H9 (cell line): Measurements from ENCODE around the gene BICD2. TPM values are rescaled to one million over a fixed set of nuclear protein-coding genes. Genes with fewer than 3 reads are reported as not detected.

Experiments
- DNase-seq: peaks from one replicate; pipeline ENCODE4 v3.0.0-alpha.2; 2017
- H2AFZ ChIP-seq: one replicate; pipeline ENCODE4 v1.6.1; 2013; ENCODE audit warnings: mild to moderate bottlenecking, low read length, control low read depth, moderate library complexity
- H2AK5ac ChIP-seq: 2 replicates; pipeline ENCODE4 v1.6.1; 2013; ENCODE audit warnings: low read length, control low read depth, mixed read lengths; ENCODE audit not compliant: insufficient read length
- H2BK120ac ChIP-seq: one replicate; pipeline ENCODE4 v1.6.1; 2013; ENCODE audit warnings: low read depth, mild to moderate bottlenecking, low read length, control low read depth, inconsistent platforms; ENCODE audit not compliant: poor library complexity, severe bottlenecking
- H2BK12ac ChIP-seq: 2 replicates; pipeline ENCODE4 v1.6.1; 2013; ENCODE audit warnings: low read length, control low read depth, mixed read lengths, low read depth; ENCODE audit not compliant: insufficient read length
- H2BK15ac ChIP-seq: 2 replicates; pipeline ENCODE4 v1.6.1; 2013; ENCODE audit warnings: low read depth, low read length, control low read depth
- H2BK20ac ChIP-seq: one replicate; pipeline ENCODE4 v1.6.1; 2013; ENCODE audit warnings: low read depth, mild to moderate bottlenecking, low read length, control low read depth, inconsistent platforms; ENCODE audit not compliant: poor library complexity, severe bottlenecking
- H2BK5ac ChIP-seq: 2 replicates; pipeline ENCODE4 v1.6.1; 2013; ENCODE audit warnings: low read length, control low read depth, mixed read lengths; ENCODE audit not compliant: insufficient read length
- H3K14ac ChIP-seq: 2 replicates; pipeline ENCODE4 v1.6.1; 2013; ENCODE audit warnings: low read length, control low read depth; ENCODE audit not compliant: insufficient read depth
- H3K18ac ChIP-seq: 2 replicates; pipeline ENCODE4 v1.6.1; 2013; ENCODE audit warnings: low read depth, mild to moderate bottlenecking, mixed read lengths, low read length, control low read depth; ENCODE audit not compliant: insufficient read length
- H3K23ac ChIP-seq: 2 replicates; pipeline ENCODE4 v1.6.1; 2013; ENCODE audit warnings: low read length, control low read depth, mixed read lengths, low read depth; ENCODE audit not compliant: insufficient read length
- H3K23me2 ChIP-seq: 2 replicates; pipeline ENCODE4 v1.6.1; 2013; ENCODE audit warnings: low read depth, mild to moderate bottlenecking, mixed read lengths, low read length, control low read depth; ENCODE audit not compliant: insufficient read length, poor library complexity, severe bottlenecking
- H3K27ac ChIP-seq: 2 replicates; pipeline ENCODE4 v1.5.1; 2013; ENCODE audit warnings: low read length, control low read depth, mixed read lengths, low read depth; ENCODE audit not compliant: insufficient read length
- H3K27me3 ChIP-seq: 2 replicates; pipeline ENCODE4 v1.6.1; 2013; ENCODE audit warnings: low read length, control low read depth, inconsistent platforms; ENCODE audit not compliant: insufficient read depth
- H3K4ac ChIP-seq: 2 replicates; pipeline ENCODE4 v1.6.1; 2013; ENCODE audit warnings: low read depth, mild to moderate bottlenecking, control low read depth, inconsistent platforms, low read length, moderate library complexity
- H3K4me1 ChIP-seq: 2 replicates; pipeline ENCODE4 v1.6.1; 2013; ENCODE audit warnings: low read length, control low read depth, inconsistent platforms; ENCODE audit not compliant: insufficient read depth
- H3K4me2 ChIP-seq: 2 replicates; pipeline ENCODE4 v1.6.1; 2013; ENCODE audit warnings: low read length, control low read depth, mixed read lengths; ENCODE audit not compliant: insufficient read length, insufficient read depth
- H3K56ac ChIP-seq: 2 replicates; pipeline ENCODE4 v1.6.1; 2013; ENCODE audit warnings: low read depth, mild to moderate bottlenecking, mixed read lengths, low read length, control low read depth; ENCODE audit not compliant: insufficient read length
- H3K79me1 ChIP-seq: 2 replicates; pipeline ENCODE4 v1.6.1; 2013; ENCODE audit warnings: low read depth, mild to moderate bottlenecking, moderate library complexity, low read length, control low read depth, inconsistent platforms; ENCODE audit not compliant: insufficient read depth, poor library complexity, severe bottlenecking
- H3K79me2 ChIP-seq: 2 replicates; pipeline ENCODE4 v1.6.1; 2013; ENCODE audit warnings: low read length, control low read depth, inconsistent platforms; ENCODE audit not compliant: insufficient read depth
- H3K9ac ChIP-seq: 2 replicates; pipeline ENCODE4 v1.6.1; 2013; ENCODE audit warnings: low read length, control low read depth, mixed read lengths; ENCODE audit not compliant: insufficient read length; ENCODE audit errors: extremely low read depth
- H3K9me3 ChIP-seq: one replicate; pipeline ENCODE4 v1.6.1; 2013; ENCODE audit warnings: low read depth, low read length, inconsistent platforms; ENCODE audit not compliant: control insufficient read depth
- H3T11ph ChIP-seq: one replicate; pipeline ENCODE4 v1.6.1; 2013; ENCODE audit warnings: mild to moderate bottlenecking, low read length, control low read depth, inconsistent platforms
- H4K20me1 ChIP-seq: one replicate; pipeline ENCODE4 v1.6.1; 2013; ENCODE audit not compliant: control insufficient read depth, insufficient read length, insufficient read depth
- H4K5ac ChIP-seq: 2 replicates; pipeline ENCODE4 v1.6.1; 2013; ENCODE audit warnings: low read depth, mild to moderate bottlenecking, mixed read lengths, low read length, control low read depth; ENCODE audit not compliant: insufficient read length
- H4K8ac ChIP-seq: replicated peaks from 2 replicates; pipeline ENCODE4 v1.6.1; 2013; ENCODE audit warnings: low read length, control low read depth, mixed read lengths, low read depth; ENCODE audit not compliant: insufficient read length
- H4K91ac ChIP-seq: 2 replicates; pipeline ENCODE4 v1.6.1; 2013; ENCODE audit warnings: low read depth, mild to moderate bottlenecking, moderate library complexity, mixed read lengths, low read length, control low read depth; ENCODE audit not compliant: insufficient read length
- H3K27ac Mint-ChIP-seq, 3 experiments: 2 replicates in 2 of 3; 3 replicates in 1 of 3; pipeline ENCODE4 v1.8.0; 2020 to 2021; ENCODE audit warnings: mixed read lengths in 3 of 3, mild to moderate bottlenecking in 1 of 3, moderate library complexity in 1 of 3
- H3K27me3 Mint-ChIP-seq: 2 replicates; pipeline ENCODE4 v1.8.0; 2021; ENCODE audit warnings: low read depth, mild to moderate bottlenecking, moderate library complexity, mixed read lengths
- H3K36me3 Mint-ChIP-seq, 3 experiments: 2 replicates in 2 of 3; 3 replicates in 1 of 3; pipeline ENCODE4 v1.8.0; 2020 to 2021; ENCODE audit warnings: low read depth in 3 of 3, mixed read lengths in 3 of 3; ENCODE audit not compliant: insufficient read depth in 1 of 3
- H3K4me1 Mint-ChIP-seq, 2 experiments: 2 replicates each; pipeline ENCODE4 v1.8.0; 2020; ENCODE audit warnings: mixed read lengths in 2 of 2
- H3K4me3 Mint-ChIP-seq, 2 experiments: 2 replicates in 1 of 2; 3 replicates in 1 of 2; pipeline ENCODE4 v1.8.0; 2020 to 2021; ENCODE audit warnings: mild to moderate bottlenecking in 2 of 2, mixed read lengths in 2 of 2, moderate library complexity in 1 of 2
- H3K9me3 Mint-ChIP-seq, 2 experiments: 2 replicates in 1 of 2; 3 replicates in 1 of 2; pipeline ENCODE4 v1.8.0; 2020; ENCODE audit warnings: mild to moderate bottlenecking in 2 of 2, mixed read lengths in 2 of 2, moderate library complexity in 1 of 2
- WGBS: extraction: QIAGEN DNeasy Blood & Tissue Kit; methylation state at CpG from one replicate; pipeline ENCODE4 v1.1.7; 2013; ENCODE audit warnings: missing lambda C conversion rate, low lambda C conversion rate, mixed read lengths; ENCODE audit not compliant: insufficient read length; ENCODE audit errors: extremely low coverage; 5-methylcytosine and 5-hydroxymethylcytosine counted together
- total RNA-seq: library from RNA; stranded (reverse); gene quantifications from 2 replicates; pipeline ENCODE4 v1.2.1, GENCODE V29; 2021
- TF ChIP-seq, protein P1 (sequence below): fragments of 200-600 bp; sonication (generic); conservative IDR thresholded peaks from 3 replicates; pipeline ENCODE4 v1.8.0; 2021; ENCODE audit warnings: antibody characterized with exemption, mild to moderate bottlenecking

BICD2 gene
- total RNA-seq, 1 experiment from 2014 or later: 22.3 TPM

GRCh38 chr9:92754091-92754745 is 10.4 kb downstream of the BICD2 start:
- no peak overlapping the region for H3K4me2 ChIP-seq
- H4K8ac ChIP-seq: no peak overlapping the region
- H3K14ac ChIP-seq: no peak overlapping the region
- no peak overlapping the region for H2BK15ac ChIP-seq
- H3K18ac ChIP-seq: no peak overlapping the region
- Mint-ChIP-seq H3K36me3 (peaks cover 0 to 10% (median 9%) of the 10 kb centered on the region in 3 experiments; a peak in 4 of 7 replicates), H3K27ac (peak overlapping the region; percentile 28 to 68 (median 43); a peak in 2 of 7 replicates), H3K9me3 (peaks cover 2 to 5% of the 10 kb centered on the region in 2 experiments; a peak in 4 of 5 replicates), H3K27me3 (no peaks in the 10 kb centered on the region), H3K4me1 (peaks cover 55 to 57% of the 10 kb centered on the region in 2 experiments), H3K4me3 (peak overlapping the region; percentile 17 to 35; a peak in 2 of 5 replicates)
- H3K79me2 ChIP-seq: peaks cover 15% of the 10 kb centered on the region; the same call in 1 of the 2 replicates
- H2AK5ac ChIP-seq: no peak overlapping the region
- H2BK20ac ChIP-seq: no peak overlapping the region
- H3K23ac ChIP-seq: no peak overlapping the region
- no peaks in the 10 kb centered on the region for H4K20me1 ChIP-seq
- H4K5ac ChIP-seq: no peak overlapping the region
- no peaks in the 10 kb centered on the region for H3K23me2 ChIP-seq
- no CpG with 5 or more reads among the region's 11 CpGs for WGBS
- no peak overlapping the region for H2BK12ac ChIP-seq
- H3K27ac ChIP-seq: no peak overlapping the region
- H4K91ac ChIP-seq: no peak overlapping the region
- peaks cover 4% of the 10 kb centered on the region for H3K79me1 ChIP-seq
- TF ChIP-seq, protein P1, sequence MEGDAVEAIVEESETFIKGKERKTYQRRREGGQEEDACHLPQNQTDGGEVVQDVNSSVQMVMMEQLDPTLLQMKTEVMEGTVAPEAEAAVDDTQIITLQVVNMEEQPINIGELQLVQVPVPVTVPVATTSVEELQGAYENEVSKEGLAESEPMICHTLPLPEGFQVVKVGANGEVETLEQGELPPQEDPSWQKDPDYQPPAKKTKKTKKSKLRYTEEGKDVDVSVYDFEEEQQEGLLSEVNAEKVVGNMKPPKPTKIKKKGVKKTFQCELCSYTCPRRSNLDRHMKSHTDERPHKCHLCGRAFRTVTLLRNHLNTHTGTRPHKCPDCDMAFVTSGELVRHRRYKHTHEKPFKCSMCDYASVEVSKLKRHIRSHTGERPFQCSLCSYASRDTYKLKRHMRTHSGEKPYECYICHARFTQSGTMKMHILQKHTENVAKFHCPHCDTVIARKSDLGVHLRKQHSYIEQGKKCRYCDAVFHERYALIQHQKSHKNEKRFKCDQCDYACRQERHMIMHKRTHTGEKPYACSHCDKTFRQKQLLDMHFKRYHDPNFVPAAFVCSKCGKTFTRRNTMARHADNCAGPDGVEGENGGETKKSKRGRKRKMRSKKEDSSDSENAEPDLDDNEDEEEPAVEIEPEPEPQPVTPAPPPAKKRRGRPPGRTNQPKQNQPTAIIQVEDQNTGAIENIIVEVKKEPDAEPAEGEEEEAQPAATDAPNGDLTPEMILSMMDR: no peak
- no peak overlapping the region for H2AFZ ChIP-seq
- DNase-seq: peak; percentile 3
- no peak overlapping the region for H2BK5ac ChIP-seq
- no peaks in the 10 kb centered on the region for H3K27me3 ChIP-seq
- H3K9me3 ChIP-seq: no peaks in the 10 kb centered on the region
- H3T11ph ChIP-seq: no peak overlapping the region
- H3K56ac ChIP-seq: no peak overlapping the region
- H3K9ac ChIP-seq: no peak overlapping the region
- no peak overlapping the region for H3K4ac ChIP-seq
- H3K4me1 ChIP-seq: peaks cover 2% of the 10 kb centered on the region; the same call in 1 of the 2 replicates
- H2BK120ac ChIP-seq: no peak overlapping the region
